OCI-M2 (cell line): ENCODE data around the gene PPBP.
"Not testable (repeated sequence)": the region's sequence is repeated elsewhere in the genome, so short reads cannot be mapped to it uniquely, and the experiment has no call there.

Experiments used
- DNase-seq: peaks from one replicate; lab custom pipeline; 2025; ENCODE audit not compliant: unreplicated experiment; lab: John Stamatoyannopoulos, UW

The PPBP gene

DNA sequence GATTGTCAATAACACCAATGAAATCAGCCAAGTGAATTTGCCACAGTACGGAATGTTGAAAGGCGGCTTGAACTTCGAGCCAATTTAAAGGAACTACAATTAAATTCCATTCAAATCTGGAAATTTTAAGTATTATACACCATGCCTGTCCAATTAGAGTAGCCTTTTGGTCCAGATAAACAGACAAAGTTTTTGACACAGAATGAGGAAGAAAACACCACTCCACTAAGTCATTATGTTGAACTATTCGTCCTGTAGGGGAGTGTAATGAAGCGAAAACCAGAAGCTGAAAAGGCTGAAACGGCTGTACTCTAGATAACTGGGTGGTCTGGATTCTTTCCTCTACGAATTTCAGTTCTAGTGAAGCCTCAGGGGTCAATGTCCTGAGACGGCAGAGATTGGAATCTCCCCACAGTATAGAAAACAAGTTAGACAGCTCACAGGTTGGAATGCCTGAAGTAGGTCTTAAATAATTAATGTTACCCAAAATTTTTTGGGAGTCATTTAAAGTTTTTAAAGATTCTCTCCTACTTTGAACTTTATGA lies 37.5 kb downstream of the PPBP start:
- DNase-seq: not testable (repeated sequence)

DNA sequence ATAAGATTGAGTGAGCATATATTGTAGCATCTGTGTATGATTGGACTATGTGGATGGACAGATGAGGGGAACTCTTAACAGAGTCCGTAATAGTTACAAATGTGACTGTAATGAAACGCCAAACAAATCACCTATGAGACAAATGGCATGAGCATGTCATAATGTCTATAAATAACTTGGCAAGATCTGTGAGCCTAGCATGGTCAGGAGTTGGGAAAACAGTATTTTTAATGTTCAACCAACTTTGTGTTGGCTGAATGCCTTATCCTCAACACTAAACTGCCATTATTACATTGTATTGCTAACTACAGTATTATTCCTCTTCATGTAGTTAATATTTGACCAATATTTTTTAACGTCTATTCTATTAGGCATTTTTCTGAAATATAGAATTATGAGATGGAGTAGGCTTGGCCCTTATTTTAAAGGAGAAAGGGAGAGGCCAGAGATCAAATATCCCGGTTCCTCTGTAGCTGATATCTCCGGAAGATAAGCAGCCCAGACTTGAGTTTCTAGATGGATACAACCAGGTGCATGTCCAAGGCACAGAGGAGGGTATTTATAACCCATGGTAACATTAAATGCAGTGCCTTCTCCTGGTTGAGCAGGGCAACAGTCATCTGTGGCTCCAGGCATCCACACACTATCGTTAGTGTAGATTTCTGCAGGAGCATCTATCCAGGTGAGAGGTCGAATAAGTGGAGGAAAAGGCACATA lies 38.8 kb downstream of the PPBP start:
- DNase-seq: no peak

DNA sequence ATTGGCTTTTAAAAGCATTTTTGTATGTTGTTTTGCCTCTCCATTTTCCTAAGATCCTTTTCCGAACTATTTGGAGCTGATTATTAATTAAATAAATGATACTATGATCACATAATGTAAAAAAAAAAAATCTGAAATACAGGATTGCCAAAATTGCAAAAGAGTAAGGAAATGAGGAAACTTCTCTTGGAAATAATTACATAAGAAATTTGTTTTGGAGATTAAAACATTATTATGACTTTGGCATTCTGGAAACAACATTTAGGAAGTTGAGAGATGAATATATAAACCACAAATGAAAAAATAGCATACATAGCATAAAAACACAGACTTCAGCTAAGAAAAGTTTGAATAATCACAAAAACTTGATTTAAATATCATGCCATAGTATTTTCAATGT lies 39.7 kb downstream of the PPBP start:
- DNase-seq: no peak

DNA sequence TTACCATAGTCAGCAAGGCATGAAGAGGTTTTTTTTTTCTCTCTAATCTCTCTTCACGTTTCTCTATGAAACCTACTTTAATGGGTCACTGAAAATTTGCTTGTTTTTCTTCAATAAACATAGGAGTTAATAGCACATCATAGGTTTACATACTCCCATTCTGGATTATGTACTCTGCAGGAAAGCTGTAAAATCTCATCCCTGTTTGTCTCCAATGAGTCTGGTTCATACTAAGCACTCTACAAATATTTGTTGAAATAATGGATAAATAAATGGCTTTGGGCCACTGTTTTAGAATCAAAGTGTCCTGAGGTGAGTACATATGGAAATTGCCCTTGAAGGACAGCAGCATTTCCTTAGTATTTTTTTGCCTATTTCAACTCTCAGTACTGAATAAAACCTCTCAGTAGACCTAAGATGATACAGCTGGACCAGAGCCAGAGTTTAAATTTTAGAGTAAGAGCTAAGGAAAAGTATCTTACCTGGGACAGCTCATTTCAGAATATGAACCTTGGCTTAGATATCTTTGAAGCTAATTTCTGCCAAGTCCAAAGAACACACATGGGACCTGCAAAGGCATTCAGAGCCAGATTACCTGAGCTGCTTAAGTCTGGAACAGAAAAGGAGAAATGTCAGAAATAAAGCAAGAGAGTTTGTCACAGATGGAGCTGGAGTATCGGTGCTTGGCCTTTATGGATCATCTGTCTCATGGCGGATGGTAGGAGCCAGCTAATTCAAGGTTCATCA lies 40.6 kb downstream of the PPBP start:
- no peak for DNase-seq

DNA sequence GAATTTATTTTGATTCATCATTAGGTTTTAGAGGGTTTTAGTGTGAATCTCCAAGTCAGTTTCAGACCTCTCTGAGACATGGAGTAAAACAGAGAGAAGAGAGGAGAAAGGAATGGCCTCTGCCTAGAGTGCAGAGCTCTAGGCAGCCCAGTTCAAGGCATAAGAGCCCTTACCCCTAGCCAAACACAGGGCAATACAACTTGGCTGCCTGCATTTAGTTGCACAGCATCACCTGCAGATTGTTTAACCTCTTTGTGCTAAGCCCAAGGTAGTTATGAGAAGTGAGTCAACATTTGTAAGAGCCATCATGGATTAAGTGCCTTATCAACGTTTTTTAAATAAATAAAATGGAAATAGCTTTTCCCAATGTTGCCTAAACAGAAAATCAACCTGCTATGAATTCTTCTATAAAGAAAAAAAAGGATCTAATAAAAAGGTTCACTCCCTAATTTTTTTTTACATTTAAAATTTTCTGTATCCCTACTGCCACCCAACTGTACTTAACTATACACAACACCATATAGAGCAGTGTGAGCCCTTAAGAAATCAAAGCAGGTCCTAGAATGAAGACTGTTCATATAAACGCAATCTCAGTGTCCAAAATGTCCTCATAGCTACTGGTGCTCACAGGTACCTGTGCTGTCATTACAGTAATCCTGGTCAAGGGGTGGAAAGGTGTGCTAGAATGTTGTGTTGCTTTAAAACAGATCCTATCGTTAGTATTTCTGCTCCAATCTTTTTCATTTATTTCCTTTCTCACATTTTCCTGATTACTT lies 42.1 kb downstream of the PPBP start:
- no peak for DNase-seq

DNA sequence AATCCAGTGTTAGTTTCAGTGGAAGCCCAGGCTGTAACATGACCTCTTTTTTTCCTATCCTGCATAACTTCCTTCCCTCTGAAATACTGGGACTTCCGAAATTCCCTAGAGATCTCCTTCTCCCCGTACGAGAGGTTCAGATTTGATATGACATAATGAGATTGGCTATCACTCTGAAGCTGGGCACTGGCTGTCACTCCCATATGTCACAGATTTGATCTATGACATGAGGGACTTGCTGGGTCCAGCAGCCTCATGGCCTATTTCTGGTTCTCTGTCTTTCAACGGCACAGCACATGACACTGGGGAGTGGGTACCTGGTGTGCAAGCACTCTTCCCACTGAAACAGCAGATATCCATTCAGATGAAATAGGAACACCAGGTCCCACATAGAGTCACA lies 42.9 kb downstream of the PPBP start:
- no peak for DNase-seq

DNA sequence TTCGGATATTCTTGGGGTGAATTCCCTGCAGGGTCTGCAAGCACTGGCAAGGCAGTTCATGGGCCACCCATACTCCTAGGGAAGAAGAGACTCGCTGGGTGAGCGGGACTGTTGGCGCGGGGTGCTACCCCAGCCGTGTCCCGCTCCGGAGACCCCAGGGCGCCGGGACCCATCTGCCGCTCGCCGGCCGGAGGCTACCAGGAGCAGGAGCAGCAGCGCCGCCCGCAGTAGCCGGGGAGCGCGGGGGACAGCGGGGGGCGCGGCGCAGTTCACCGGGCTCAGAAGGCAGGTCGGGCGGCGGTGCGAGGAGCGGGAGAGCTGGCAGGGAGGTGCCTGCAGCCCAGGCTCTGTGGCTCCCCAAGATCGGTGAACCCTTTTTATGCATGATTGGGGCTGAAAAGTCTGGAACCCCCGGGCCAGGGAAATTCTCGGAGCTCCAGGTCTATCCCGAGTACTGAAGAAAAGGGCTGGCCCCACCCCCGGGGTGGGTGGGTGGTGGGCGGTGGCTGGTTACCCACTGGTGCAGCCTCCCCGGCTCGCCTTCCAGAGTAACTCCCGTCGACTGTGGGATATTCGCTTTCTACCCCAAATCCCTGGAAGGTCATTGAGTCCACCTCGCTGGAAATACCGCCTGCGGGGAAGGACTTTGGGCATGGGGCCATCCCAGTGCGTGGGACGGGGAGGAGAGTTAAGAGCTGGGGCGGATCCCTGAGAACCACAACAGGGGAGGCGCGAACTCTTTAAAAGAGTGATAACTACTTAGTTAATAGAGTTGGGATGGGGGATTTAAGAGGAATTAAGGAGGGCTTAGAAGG lies 43.7 kb downstream of the PPBP start:
- DNase-seq: no peak

DNA sequence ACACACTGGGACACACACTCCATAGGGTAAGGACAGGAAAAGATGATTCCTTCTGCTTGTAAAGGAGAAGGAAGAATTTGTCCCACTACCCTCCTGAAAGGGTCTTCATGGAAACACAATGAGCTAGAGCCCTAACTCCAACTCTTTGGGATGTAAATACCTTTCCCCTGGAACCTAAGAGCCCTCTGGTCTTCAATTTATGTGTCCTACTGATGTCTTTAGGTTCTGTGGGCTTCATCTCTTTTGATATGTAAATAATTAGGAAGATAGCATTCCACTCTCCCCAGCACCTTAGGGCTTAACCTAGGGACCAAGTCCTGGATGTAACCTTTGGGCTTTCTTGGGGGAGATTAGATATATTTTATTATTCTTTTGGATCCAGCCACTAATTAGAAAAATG lies 44.4 kb downstream of the PPBP start:
- DNase-seq: no peak

DNA sequence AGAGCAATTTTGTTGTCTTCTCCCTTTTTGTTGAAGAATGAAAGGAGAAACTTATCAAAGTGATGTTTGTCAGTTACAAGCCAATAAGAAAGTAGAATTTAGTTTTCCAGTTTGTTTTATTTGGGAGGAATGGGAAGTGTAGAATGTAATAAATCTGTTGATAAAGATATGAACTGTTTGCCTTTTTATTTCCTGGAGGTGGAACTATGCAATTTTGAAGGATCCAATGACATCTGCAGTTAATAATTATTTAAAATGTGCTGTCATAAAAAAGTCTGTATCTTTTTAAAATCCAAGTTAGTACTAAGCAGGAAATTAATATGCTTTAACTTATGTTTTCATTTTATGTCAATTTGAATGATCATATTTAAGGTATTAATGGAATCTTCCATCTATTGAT lies 51.0 kb downstream of the PPBP start:
- no peak for DNase-seq
